ENCODE data around the gene MFAP3L. TPM values are rescaled to one million over a fixed set of nuclear protein-coding genes. Genes with fewer than 3 reads are reported as not detected.

The MFAP3L gene
- total RNA-seq, 1 experiment from 2014 or later, result 7.9 TPM

DNA sequence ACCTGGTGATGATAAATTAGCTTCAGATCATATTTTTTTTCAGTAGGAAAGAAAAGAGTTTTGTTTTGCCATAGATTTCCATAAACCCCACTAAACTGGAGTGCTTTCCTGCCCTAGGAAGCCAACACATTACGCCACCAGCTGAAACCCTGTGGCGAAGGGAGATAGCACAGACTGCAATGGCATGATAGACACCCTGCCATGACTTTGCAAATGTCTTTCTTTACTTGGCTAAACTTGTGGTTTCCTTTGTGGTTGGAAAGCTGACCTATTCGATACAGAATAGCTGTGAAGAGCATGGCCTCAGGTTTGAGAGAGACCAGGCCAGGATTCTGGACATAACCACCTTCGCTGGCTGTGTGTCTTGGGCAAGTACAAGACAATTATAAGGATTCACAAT is 19.1 kb downstream of the MFAP3L start:
- ATAC-seq (no peak), DNase-seq (ENCODE audit: low read depth, low spot score) (no peak)
- Histone ChIP-seq H3K4me3 (ENCODE audit: low read depth in 2 of 2, low read length in 2 of 2) (no peak overlapping the region), H3K27me3 (ENCODE audit: control insufficient read depth, insufficient read depth, low read length) (no peaks in the 10 kb centered on the region), H3K4me1 (ENCODE audit: control insufficient read depth, insufficient read depth, low read length) (no peaks in the 10 kb centered on the region), H3K27ac (ENCODE audit: low read length) (no peak overlapping the region), H3K36me3 (ENCODE audit: control insufficient read depth, insufficient read depth, low read length) (no peaks in the 10 kb centered on the region), H3K9me3 (ENCODE audit: control insufficient read depth, insufficient read depth, low read depth, low read length) (no peaks in the 10 kb centered on the region)
- in situ Hi-C loops (cut with HindIII; ENCODE audit: low pct_unique_long_range_greater_than_20kb, low sequenced_read_pairs), result no loop called here
- CTCF ChIA-PET, result no interaction called here
- intact Hi-C loops (cut with micrococcal nuclease; ENCODE audit: unreplicated experiment), result no loop called here
- BruUV-seq (replicated peaks), result no TSS peak
- POLR2A ChIA-PET, result no interaction called here
- TF ChIP-seq, protein P1, sequence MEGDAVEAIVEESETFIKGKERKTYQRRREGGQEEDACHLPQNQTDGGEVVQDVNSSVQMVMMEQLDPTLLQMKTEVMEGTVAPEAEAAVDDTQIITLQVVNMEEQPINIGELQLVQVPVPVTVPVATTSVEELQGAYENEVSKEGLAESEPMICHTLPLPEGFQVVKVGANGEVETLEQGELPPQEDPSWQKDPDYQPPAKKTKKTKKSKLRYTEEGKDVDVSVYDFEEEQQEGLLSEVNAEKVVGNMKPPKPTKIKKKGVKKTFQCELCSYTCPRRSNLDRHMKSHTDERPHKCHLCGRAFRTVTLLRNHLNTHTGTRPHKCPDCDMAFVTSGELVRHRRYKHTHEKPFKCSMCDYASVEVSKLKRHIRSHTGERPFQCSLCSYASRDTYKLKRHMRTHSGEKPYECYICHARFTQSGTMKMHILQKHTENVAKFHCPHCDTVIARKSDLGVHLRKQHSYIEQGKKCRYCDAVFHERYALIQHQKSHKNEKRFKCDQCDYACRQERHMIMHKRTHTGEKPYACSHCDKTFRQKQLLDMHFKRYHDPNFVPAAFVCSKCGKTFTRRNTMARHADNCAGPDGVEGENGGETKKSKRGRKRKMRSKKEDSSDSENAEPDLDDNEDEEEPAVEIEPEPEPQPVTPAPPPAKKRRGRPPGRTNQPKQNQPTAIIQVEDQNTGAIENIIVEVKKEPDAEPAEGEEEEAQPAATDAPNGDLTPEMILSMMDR (IDR thresholded peaks at IDR 0.05), result no peak
- TF ChIP-seq, protein P2, sequence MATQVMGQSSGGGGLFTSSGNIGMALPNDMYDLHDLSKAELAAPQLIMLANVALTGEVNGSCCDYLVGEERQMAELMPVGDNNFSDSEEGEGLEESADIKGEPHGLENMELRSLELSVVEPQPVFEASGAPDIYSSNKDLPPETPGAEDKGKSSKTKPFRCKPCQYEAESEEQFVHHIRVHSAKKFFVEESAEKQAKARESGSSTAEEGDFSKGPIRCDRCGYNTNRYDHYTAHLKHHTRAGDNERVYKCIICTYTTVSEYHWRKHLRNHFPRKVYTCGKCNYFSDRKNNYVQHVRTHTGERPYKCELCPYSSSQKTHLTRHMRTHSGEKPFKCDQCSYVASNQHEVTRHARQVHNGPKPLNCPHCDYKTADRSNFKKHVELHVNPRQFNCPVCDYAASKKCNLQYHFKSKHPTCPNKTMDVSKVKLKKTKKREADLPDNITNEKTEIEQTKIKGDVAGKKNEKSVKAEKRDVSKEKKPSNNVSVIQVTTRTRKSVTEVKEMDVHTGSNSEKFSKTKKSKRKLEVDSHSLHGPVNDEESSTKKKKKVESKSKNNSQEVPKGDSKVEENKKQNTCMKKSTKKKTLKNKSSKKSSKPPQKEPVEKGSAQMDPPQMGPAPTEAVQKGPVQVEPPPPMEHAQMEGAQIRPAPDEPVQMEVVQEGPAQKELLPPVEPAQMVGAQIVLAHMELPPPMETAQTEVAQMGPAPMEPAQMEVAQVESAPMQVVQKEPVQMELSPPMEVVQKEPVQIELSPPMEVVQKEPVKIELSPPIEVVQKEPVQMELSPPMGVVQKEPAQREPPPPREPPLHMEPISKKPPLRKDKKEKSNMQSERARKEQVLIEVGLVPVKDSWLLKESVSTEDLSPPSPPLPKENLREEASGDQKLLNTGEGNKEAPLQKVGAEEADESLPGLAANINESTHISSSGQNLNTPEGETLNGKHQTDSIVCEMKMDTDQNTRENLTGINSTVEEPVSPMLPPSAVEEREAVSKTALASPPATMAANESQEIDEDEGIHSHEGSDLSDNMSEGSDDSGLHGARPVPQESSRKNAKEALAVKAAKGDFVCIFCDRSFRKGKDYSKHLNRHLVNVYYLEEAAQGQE (IDR thresholded peaks at IDR 0.05; ENCODE audit: insufficient read depth in 1 of 2, low read depth in 2 of 2, low read length in 1 of 2), result no peak
- no peak for TF ChIP-seq SIN3A (IDR thresholded peaks at IDR 0.05; ENCODE audit: borderline replicate concordance, insufficient read depth, low read depth, low read length)

DNA sequence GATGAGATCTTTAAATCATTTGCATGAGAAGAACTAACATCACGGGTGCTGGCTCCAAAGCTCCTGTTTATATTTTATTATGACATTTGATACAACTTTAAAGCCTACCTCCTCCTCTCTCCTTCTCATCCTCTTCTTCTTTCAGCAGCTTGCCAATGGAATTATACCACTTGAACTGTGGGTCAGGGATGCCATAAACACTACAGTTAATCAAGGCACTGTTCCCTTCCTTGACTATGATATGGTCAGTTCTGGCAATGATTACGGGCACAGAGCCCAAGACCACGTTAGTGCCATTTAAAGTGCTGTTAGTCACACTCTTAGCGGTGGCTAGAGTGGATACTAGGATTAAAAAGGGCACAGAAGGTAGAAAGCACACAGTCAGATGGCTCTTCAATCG is 20.7 kb downstream of the MFAP3L start:
- no peak for DNase-seq (ENCODE audit: low read depth, low spot score)
- Histone ChIP-seq H3K27ac (ENCODE audit: low read length) (no peak overlapping the region), H3K36me3 (ENCODE audit: control insufficient read depth, insufficient read depth, low read length) (no peaks in the 10 kb centered on the region), H3K9me3 (ENCODE audit: control insufficient read depth, insufficient read depth, low read depth, low read length) (no peaks in the 10 kb centered on the region), H3K4me3 (ENCODE audit: low read depth in 2 of 2, low read length in 2 of 2) (no peak overlapping the region), H3K4me1 (ENCODE audit: control insufficient read depth, insufficient read depth, low read length) (no peaks in the 10 kb centered on the region), H3K27me3 (ENCODE audit: control insufficient read depth, insufficient read depth, low read length) (no peaks in the 10 kb centered on the region)
- ChIA-PET POLR2A (no interaction called here), CTCF (no interaction called here)
- in situ Hi-C loops (cut with HindIII; ENCODE audit: low pct_unique_long_range_greater_than_20kb, low sequenced_read_pairs) (no loop called here), intact Hi-C loops (cut with micrococcal nuclease; ENCODE audit: unreplicated experiment) (no loop called here)
- ATAC-seq, result no peak
- BruUV-seq (replicated peaks), result no TSS peak
- TF ChIP-seq SIN3A (IDR thresholded peaks at IDR 0.05; ENCODE audit: borderline replicate concordance, insufficient read depth, low read depth, low read length) (no peak), TCF7L2 (IDR thresholded peaks at IDR 0.05; ENCODE audit: low read depth, low read length) (no peak), POLR2AphosphoS5 (IDR thresholded peaks at IDR 0.05; ENCODE audit: low read depth, low read length) (no peak)
- TF ChIP-seq, protein P1 (IDR thresholded peaks at IDR 0.05), result no peak
- TF ChIP-seq, protein P2 (IDR thresholded peaks at IDR 0.05; ENCODE audit: insufficient read depth in 1 of 2, low read depth in 2 of 2, low read length in 1 of 2), result no peak
